NB4 (cell line): Measurements from ENCODE around the gene TMEM88.
"Not testable (repeated sequence)": the region's sequence is repeated elsewhere in the genome, so short reads cannot be mapped to it uniquely, and the experiment has no call there.

Experiments
- CTCF ChIP-seq: IDR thresholded peaks from one replicate; pipeline ENCODE4 v1.5.1; 2012; ENCODE audit warnings: low read depth, low read length
- TF ChIP-seq, protein P1 (sequence below): IDR thresholded peaks from 2 replicates; pipeline ENCODE4 v1.6.1; 2011; ENCODE audit warnings: low read depth, low read length

DNA sequence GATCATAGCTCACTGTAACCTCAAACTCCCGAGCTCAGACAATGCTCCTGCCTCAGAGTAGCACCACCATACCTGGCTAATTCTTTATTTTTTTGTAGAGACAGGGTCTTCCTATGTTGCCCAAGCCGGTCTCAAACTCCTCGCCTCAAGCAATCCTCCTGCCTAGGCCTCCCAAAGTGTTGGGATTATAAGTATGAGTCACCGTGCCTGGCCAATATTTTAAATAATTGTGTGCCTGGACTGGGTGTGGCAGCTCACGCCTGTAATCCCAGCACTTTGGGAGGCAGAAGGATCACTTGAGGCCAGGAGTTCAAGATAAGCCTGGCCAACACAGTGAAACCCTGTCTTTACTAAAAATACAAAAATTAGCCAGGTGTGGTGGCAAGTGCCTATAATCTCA lies 9.5 kb downstream of the TMEM88 start:
- TF ChIP-seq, protein P1, sequence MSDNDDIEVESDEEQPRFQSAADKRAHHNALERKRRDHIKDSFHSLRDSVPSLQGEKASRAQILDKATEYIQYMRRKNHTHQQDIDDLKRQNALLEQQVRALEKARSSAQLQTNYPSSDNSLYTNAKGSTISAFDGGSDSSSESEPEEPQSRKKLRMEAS, result not testable (repeated sequence)
- not testable (repeated sequence) for TF ChIP-seq CTCF
